Liver (tissue), 3 donors: Measurements from ENCODE around the gene CYFIP2.

Experiments used
- HNF4G ChIP-seq: IDR thresholded peaks from 2 replicates; pipeline ENCODE4 v1.6.1; 2016; ENCODE audit warnings: antibody characterized with exemption
- REST ChIP-seq: IDR thresholded peaks from 2 replicates; pipeline ENCODE4 v1.6.1; 2016; ENCODE audit warnings: antibody characterized with exemption, mild to moderate bottlenecking
- TF ChIP-seq, protein P1 (sequence below): fragments of 150-350 bp; IDR thresholded peaks from 2 replicates; pipeline ENCODE4 v1.5.1; 2017; ENCODE audit warnings: improper control_type of control experiment, low read depth, low read length; ENCODE audit not compliant: missing input control
- donor health status: healthy.
- donor health status: healthy.

DNA sequence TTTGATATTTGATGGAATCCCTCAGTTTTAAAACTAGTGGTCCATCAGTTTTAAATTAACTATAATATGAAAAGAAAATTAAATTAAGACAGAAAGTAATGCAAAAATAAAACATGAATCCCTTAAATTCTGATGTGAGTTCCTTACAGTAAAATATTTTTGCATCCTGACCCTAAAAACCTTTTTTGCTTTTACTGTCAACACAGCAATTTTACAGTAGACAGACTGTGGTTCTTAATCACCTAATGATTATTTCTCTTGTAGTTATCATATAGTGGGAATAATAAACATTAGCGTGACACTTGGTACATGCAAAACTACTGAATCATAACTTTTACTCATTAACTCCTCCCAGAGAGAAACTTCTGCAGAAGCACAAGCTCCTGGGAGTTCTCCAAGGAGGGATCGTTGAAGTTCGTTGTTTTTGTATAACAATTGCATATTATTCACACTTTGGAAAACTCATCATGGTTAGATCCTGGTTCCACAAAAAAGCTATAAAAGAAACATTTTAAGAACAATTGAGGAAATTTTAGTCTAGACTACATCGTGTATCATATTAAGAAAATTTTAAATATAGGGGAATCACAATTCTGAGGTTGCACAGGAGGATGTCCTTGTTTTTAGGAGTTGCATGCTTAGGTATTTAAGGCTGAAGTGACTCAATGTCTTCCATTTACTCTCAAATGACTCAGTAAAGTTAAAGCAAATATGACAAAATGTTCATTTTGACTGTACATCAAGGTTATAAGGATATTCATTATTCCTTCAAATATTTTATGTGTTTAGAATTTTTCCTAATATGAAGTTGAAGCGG is 105.9 kb downstream of the CYFIP2 start:
- TF ChIP-seq, protein P1, sequence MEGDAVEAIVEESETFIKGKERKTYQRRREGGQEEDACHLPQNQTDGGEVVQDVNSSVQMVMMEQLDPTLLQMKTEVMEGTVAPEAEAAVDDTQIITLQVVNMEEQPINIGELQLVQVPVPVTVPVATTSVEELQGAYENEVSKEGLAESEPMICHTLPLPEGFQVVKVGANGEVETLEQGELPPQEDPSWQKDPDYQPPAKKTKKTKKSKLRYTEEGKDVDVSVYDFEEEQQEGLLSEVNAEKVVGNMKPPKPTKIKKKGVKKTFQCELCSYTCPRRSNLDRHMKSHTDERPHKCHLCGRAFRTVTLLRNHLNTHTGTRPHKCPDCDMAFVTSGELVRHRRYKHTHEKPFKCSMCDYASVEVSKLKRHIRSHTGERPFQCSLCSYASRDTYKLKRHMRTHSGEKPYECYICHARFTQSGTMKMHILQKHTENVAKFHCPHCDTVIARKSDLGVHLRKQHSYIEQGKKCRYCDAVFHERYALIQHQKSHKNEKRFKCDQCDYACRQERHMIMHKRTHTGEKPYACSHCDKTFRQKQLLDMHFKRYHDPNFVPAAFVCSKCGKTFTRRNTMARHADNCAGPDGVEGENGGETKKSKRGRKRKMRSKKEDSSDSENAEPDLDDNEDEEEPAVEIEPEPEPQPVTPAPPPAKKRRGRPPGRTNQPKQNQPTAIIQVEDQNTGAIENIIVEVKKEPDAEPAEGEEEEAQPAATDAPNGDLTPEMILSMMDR = no peak
- no peak for TF ChIP-seq HNF4G
- no peak for TF ChIP-seq REST
